Endothelial cell of umbilical vein (primary cell): ENCODE results near the gene MYL2. TPM values are rescaled to one million over a fixed set of nuclear protein-coding genes. Genes with fewer than 3 reads are reported as not detected.

Experiments used
- BruUV-seq: library from RNA; stranded (reverse); fragments of 400-500 nt; replicated peaks from 2 replicates; lab custom pipeline; 2021; lab: Mats Ljungman, UMichigan
- CTCF ChIA-PET: fragments of 300-600, 350-600 bp; sonication (Branson Sonifier 250); formaldehyde crosslinking; loops from one replicate; lab custom pipeline; 2021; ENCODE audit warnings: antibody characterized with exemption, inconsistent platforms; lab: Charles Lee
- POLR2A ChIA-PET: fragments of 300-600, 350-600 bp; sonication (Branson Sonifier 250); formaldehyde crosslinking; loops from one replicate; lab custom pipeline; 2021; ENCODE audit warnings: antibody characterized with exemption, inconsistent platforms; lab: Charles Lee
- DNase-seq: peaks from one replicate; pipeline ENCODE4 v3.0.0-alpha.2; 2011; ENCODE audit warnings: low read depth, low spot score
- FAIRE-seq: peaks from 2 replicates; lab custom pipeline; 2011; peaks lifted over from hg19 to GRCh38; lab: Jason Lieb, UNC
- H2AFZ ChIP-seq: 2 replicates; pipeline ENCODE4 v1.6.0; 2012; ENCODE audit warnings: low read depth, low read length, control low read depth, inconsistent platforms
- H3K27ac ChIP-seq: 2 replicates; pipeline ENCODE4 v1.5.1; 2011; ENCODE audit warnings: low read depth, mild to moderate bottlenecking, control low read depth, low read length, moderate library complexity; ENCODE audit not compliant: insufficient read depth
- H3K27me3 ChIP-seq, 2 experiments: 2 replicates each; pipeline versions ENCODE4 v1.6.0 to v1.6.1; 2011; ENCODE audit warnings: low read length in 2 of 2, mixed read lengths in 1 of 2; ENCODE audit not compliant: control insufficient read depth in 2 of 2, insufficient read depth in 2 of 2
- H3K36me3 ChIP-seq, 2 experiments: 2 replicates in 1 of 2; 3 replicates in 1 of 2; pipeline ENCODE4 v1.5.1; 2011; ENCODE audit warnings: low read length in 2 of 2, mild to moderate bottlenecking in 1 of 2, moderate library complexity in 1 of 2; ENCODE audit not compliant: control insufficient read depth in 2 of 2, insufficient read depth in 2 of 2; ENCODE audit errors: extremely low read depth in 1 of 2
- H3K4me1 ChIP-seq: 3 replicates; pipeline ENCODE4 v1.5.1; 2011; ENCODE audit warnings: mild to moderate bottlenecking, low read length; ENCODE audit not compliant: control insufficient read depth, insufficient read depth; ENCODE audit errors: extremely low read depth
- H3K4me2 ChIP-seq: 2 replicates; pipeline ENCODE4 v1.6.1; 2011; ENCODE audit warnings: low read length, control low read depth, mixed read lengths; ENCODE audit not compliant: insufficient read depth
- H3K4me3 ChIP-seq, 3 experiments: fragments of 200-600 bp in 1 of 3; sonication (generic), shearing (Covaris generic) in 1 of 3; replicated peaks in 1 of 3; 2 replicates each; pipeline ENCODE4 v1.5.1; 2011 to 2016; ENCODE audit warnings: control low read depth in 3 of 3, low read length in 3 of 3, mild to moderate bottlenecking in 2 of 3, inconsistent platforms in 1 of 3, low read depth in 1 of 3, moderate library complexity in 1 of 3; ENCODE audit not compliant: insufficient read depth in 1 of 3
- H3K79me2 ChIP-seq: 2 replicates; pipeline ENCODE4 v1.6.0; 2012; ENCODE audit warnings: low read length, inconsistent platforms; ENCODE audit not compliant: control insufficient read depth, insufficient read depth
- H3K9ac ChIP-seq: replicated peaks from 2 replicates; pipeline ENCODE3; 2011; ENCODE audit warnings: low read length, control low read depth; ENCODE audit not compliant: insufficient read depth; ENCODE audit errors: extremely low read depth
- H3K9me1 ChIP-seq: replicated peaks from 3 replicates; pipeline ENCODE4 v1.6.0; 2011; ENCODE audit warnings: mild to moderate bottlenecking, low read length; ENCODE audit not compliant: control insufficient read depth, insufficient read depth; ENCODE audit errors: extremely low read depth
- H3K9me3 ChIP-seq: replicated peaks from 2 replicates; pipeline ENCODE4 v1.5.1; 2012; ENCODE audit warnings: low read length, inconsistent platforms; ENCODE audit not compliant: control insufficient read depth, insufficient read depth
- H4K20me1 ChIP-seq: replicated peaks from 2 replicates; pipeline ENCODE3; 2011; ENCODE audit warnings: mild to moderate bottlenecking, low read length; ENCODE audit not compliant: control insufficient read depth, insufficient read depth; ENCODE audit errors: extremely low read depth
- EZH2 ChIP-seq: IDR thresholded peaks from 2 replicates; pipeline ENCODE4 v1.6.1; 2012; ENCODE audit warnings: borderline replicate concordance, low read depth, mild to moderate bottlenecking, moderate library complexity, low read length, inconsistent platforms; ENCODE audit not compliant: severe bottlenecking
- FOS ChIP-seq: IDR thresholded peaks from 2 replicates; pipeline ENCODE4 v1.6.1; 2011; ENCODE audit warnings: mild to moderate bottlenecking, low read length, moderate library complexity, borderline replicate concordance; ENCODE audit not compliant: insufficient read depth
- GATA2 ChIP-seq: IDR thresholded peaks from 2 replicates; pipeline ENCODE4 v1.7.0; 2011; ENCODE audit warnings: low read depth, mild to moderate bottlenecking, moderate library complexity, mixed read lengths, low read length; ENCODE audit not compliant: insufficient read length, insufficient read depth
- JUN ChIP-seq: IDR thresholded peaks from 2 replicates; pipeline ENCODE4 v1.6.1; 2011; ENCODE audit warnings: borderline replicate concordance, low read depth; ENCODE audit not compliant: insufficient read length, insufficient read depth
- MYC ChIP-seq: IDR thresholded peaks from one replicate; pipeline ENCODE4 v1.6.1; 2011; ENCODE audit warnings: mild to moderate bottlenecking, low read depth, low read length
- POLR2A ChIP-seq: IDR thresholded peaks from 2 replicates; pipeline ENCODE4 v1.6.1; 2012; ENCODE audit warnings: low read depth, mild to moderate bottlenecking, control low read depth, low read length
- POLR2AphosphoS5 ChIP-seq: IDR thresholded peaks from 2 replicates; pipeline ENCODE4 v1.6.1; 2012; ENCODE audit warnings: low read depth, mild to moderate bottlenecking, control low read depth, low read length, moderate library complexity; ENCODE audit not compliant: insufficient read depth
- dilution Hi-C: fragments of 300-500 bp; cut with MboI; formaldehyde crosslinking; loops from one replicate; pipeline ENCODE4 v1.15.0; 2019; ENCODE audit warnings: low sequenced_read_pairs; ENCODE audit not compliant: extremely low pct_ligation_motif_present
- intact Hi-C: fragments of 100-400 bp; cut with micrococcal nuclease; formaldehyde crosslinking; loops from one replicate; pipeline ENCODE4 v1.10.0; 2022
- polyA plus RNA-seq, 4 experiments: library from polyadenylated mRNA; depleted of rRNA in 3 of 4; stranded (reverse) in 3 of 4; unstranded in 1 of 4; fragments of >200 nt; gene quantifications; 2 replicates each; pipeline versions ENCODE4 v1.2.1 to v1.2.3, GENCODE V29; 2011 to 2012; ENCODE audit warnings: missing spikeins in 1 of 4
- total RNA-seq: library from RNA; stranded (reverse); gene quantifications from 2 replicates; pipeline ENCODE4 v1.2.3, GENCODE V29; 2021
- TF ChIP-seq, protein P1 (sequence below), 2 donors: IDR thresholded peaks; 1 replicate in 1 of 2; 2 replicates in 1 of 2; pipeline ENCODE4 v1.5.1; 2011; ENCODE audit warnings: low read length in 2 of 2, mild to moderate bottlenecking in 2 of 2, moderate library complexity in 2 of 2, control low read depth in 1 of 2, inconsistent platforms in 1 of 2, low read depth in 1 of 2; ENCODE audit not compliant: insufficient read depth in 1 of 2; ENCODE audit errors: extremely low read depth in 1 of 2
- TF ChIP-seq, protein P2 (sequence below): IDR thresholded peaks from 2 replicates; pipeline ENCODE4 v1.6.1; 2011; ENCODE audit not compliant: insufficient read depth, insufficient read length

MYL2 gene
- total and polyA plus RNA-seq, 2 donors (not counting 3 experiments of a cell fraction or from before 2014, with no cell fraction given): 0.93 TPM; not detected in 1

DNA sequence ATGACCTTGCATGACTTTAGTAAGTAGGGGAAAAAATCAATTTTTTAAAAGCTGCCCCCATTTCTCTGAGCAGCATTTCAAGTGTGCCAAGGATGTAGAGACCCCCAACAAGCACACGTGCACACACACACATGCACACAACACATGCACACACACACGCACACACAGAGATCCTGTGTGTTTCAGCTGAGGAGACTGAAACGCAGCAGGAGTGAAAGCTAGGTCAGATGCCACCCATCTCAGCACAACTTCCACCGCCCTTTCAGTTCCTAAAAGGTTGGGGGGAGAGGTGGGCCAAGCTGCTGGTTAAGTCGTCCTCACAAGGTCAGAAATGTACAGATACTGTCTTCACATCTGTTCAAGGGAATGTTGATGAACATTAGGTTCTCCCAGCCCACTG is 13.9 kb downstream of the MYL2 start:
- H3K79me2 ChIP-seq: no peaks in the 10 kb centered on the region
- peaks cover 0 to 2% of the 10 kb centered on the region in 2 experiments for H3K27me3 ChIP-seq
- no peak overlapping the region for H2AFZ ChIP-seq
- ChIA-PET CTCF (interaction anchor here (1.0 to 1.2 kb wide), 2 partner anchors 10 to 19 kb away, joined by 3 read pairs; no protein-coding TSS in a partner anchor), POLR2A (no interaction called here)
- dilution Hi-C loops: no loop called here
- no peak overlapping the region for H3K4me2 ChIP-seq
- no peak for TF ChIP-seq MYC
- TF ChIP-seq, protein P1, sequence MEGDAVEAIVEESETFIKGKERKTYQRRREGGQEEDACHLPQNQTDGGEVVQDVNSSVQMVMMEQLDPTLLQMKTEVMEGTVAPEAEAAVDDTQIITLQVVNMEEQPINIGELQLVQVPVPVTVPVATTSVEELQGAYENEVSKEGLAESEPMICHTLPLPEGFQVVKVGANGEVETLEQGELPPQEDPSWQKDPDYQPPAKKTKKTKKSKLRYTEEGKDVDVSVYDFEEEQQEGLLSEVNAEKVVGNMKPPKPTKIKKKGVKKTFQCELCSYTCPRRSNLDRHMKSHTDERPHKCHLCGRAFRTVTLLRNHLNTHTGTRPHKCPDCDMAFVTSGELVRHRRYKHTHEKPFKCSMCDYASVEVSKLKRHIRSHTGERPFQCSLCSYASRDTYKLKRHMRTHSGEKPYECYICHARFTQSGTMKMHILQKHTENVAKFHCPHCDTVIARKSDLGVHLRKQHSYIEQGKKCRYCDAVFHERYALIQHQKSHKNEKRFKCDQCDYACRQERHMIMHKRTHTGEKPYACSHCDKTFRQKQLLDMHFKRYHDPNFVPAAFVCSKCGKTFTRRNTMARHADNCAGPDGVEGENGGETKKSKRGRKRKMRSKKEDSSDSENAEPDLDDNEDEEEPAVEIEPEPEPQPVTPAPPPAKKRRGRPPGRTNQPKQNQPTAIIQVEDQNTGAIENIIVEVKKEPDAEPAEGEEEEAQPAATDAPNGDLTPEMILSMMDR (IDR thresholded peaks at IDR 0.05; ENCODE audit: extremely low read depth in 1 of 2, insufficient read depth in 1 of 2, low read depth in 1 of 2, low read length in 2 of 2): no peak
- TF ChIP-seq, protein P2, sequence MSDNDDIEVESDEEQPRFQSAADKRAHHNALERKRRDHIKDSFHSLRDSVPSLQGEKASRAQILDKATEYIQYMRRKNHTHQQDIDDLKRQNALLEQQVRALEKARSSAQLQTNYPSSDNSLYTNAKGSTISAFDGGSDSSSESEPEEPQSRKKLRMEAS: no peak
- no peak for TF ChIP-seq FOS
- no peak for TF ChIP-seq POLR2A
- no peak for TF ChIP-seq EZH2
- TF ChIP-seq JUN: no peak
- no peak for TF ChIP-seq GATA2
- TF ChIP-seq POLR2AphosphoS5: no peak
- FAIRE-seq (no peak), DNase-seq (no peak)
- no peaks in the 10 kb centered on the region for H4K20me1 ChIP-seq
- H3K4me1 ChIP-seq: no peaks in the 10 kb centered on the region
- no peaks in the 10 kb centered on the region for H3K9me1 ChIP-seq
- no peak overlapping the region for H3K9ac ChIP-seq
- H3K9me3 ChIP-seq: no peaks in the 10 kb centered on the region
- H3K36me3 ChIP-seq: no peaks in the 10 kb centered on the region
- H3K27ac ChIP-seq: no peak overlapping the region
- no peak overlapping the region for H3K4me3 ChIP-seq
- intact Hi-C loops: no loop called here
- BruUV-seq: no TSS peak
